DMS 273 (cell line): Measurements from ENCODE around the gene SYT3.
"Not testable (repeated sequence)": the region's sequence is repeated elsewhere in the genome, so short reads cannot be mapped to it uniquely, and the experiment has no call there.

Experiments
- DNase-seq: peaks from one replicate; lab custom pipeline; 2025; ENCODE audit not compliant: unreplicated experiment; lab: John Stamatoyannopoulos, UW

The SYT3 gene

GRCh38 chr19:50640368-50640767 is 687 bp upstream of the SYT3 start:
- no peak for DNase-seq

- no peak for DNase-seq
These were observed 1.1 kb downstream of the SYT3 start for GRCh38 chr19:50638600-50638999.

- DNase-seq = no peak
These were observed 3.2 kb downstream of the SYT3 start for GRCh38 chr19:50636317-50637085.

GRCh38 chr19:50633973-50634372 is 5.7 kb downstream of the SYT3 start:
- DNase-seq = no peak

- no peak for DNase-seq
These were observed 6.3 kb downstream of the SYT3 start for GRCh38 chr19:50633359-50633758.

- no peak for DNase-seq
These were observed 7.4 kb downstream of the SYT3 start for GRCh38 chr19:50632151-50632835.

GRCh38 chr19:50629801-50630200 is 9.9 kb downstream of the SYT3 start:
- no peak for DNase-seq

- no peak for DNase-seq
These were observed 10.5 kb downstream of the SYT3 start for GRCh38 chr19:50629194-50629593.

- no peak for DNase-seq
These were observed 11.1 kb downstream of the SYT3 start for GRCh38 chr19:50628551-50628950.

GRCh38 chr19:50628146-50628545 is 11.5 kb downstream of the SYT3 start:
- DNase-seq = no peak

GRCh38 chr19:50626795-50627194 is 12.9 kb downstream of the SYT3 start:
- no peak for DNase-seq

GRCh38 chr19:50626011-50626410 is 13.7 kb downstream of the SYT3 start:
- no peak for DNase-seq

GRCh38 chr19:50624949-50625600 is 14.6 kb downstream of the SYT3 start:
- DNase-seq = no peak

GRCh38 chr19:50620394-50620906 is 19.2 kb downstream of the SYT3 start:
- DNase-seq = not testable (repeated sequence)

GRCh38 chr19:50619184-50619583 is 20.5 kb downstream of the SYT3 start:
- DNase-seq = not testable (repeated sequence)

- DNase-seq = not testable (repeated sequence)
These were observed 21.3 kb downstream of the SYT3 start for GRCh38 chr19:50618379-50618778.

- not testable (repeated sequence) for DNase-seq
These were observed 26.9 kb downstream of the SYT3 start for GRCh38 chr19:50612504-50613404.

GRCh38 chr19:50607874-50608785 is 31.6 kb downstream of the SYT3 start:
- DNase-seq = peak; percentile 29

- no peak for DNase-seq
These were observed 32.3 kb downstream of the SYT3 start for GRCh38 chr19:50607388-50607787.
